Upper lobe of left lung (tissue), 6 donors: ENCODE measurements around the gene COL8A2. TPM values are rescaled to one million over a fixed set of nuclear protein-coding genes. Genes with fewer than 3 reads are reported as not detected.

Experiments used
- ATAC-seq, 2 donors: fragments of 200-7000 bp; cut with Tn5 transposase; one replicate each; pipeline ENCODE4 v1.9.1; 2022; ENCODE audit warnings: mild to moderate bottlenecking in 2 of 2, moderate library complexity in 2 of 2; ENCODE audit not compliant: low FRiP score in 2 of 2
- DNase-seq, 2 donors: peaks; one replicate each; pipeline ENCODE4 v3.0.0-alpha.2; 2019 to 2020
- H3K27ac ChIP-seq, 4 donors: fragments of 200-600 bp; sonication (generic); one replicate each; pipeline ENCODE4 v1.5.1; 2016 to 2019
- H3K27me3 ChIP-seq, 4 donors: fragments of 200-600 bp; sonication (generic); one replicate each; pipeline ENCODE4 v1.5.1; 2017 to 2019
- H3K36me3 ChIP-seq, 4 donors: fragments of 200-600 bp; sonication (generic); one replicate each; pipeline ENCODE4 v1.5.1; 2016 to 2019
- H3K4me1 ChIP-seq, 4 donors: fragments of 200-600 bp; sonication (generic); one replicate each; pipeline ENCODE4 v1.5.1; 2018 to 2019
- H3K4me3 ChIP-seq, 4 donors: fragments of 200-600 bp; sonication (generic); one replicate each; pipeline ENCODE4 v1.5.1; 2017 to 2019; ENCODE audit warnings: mild to moderate bottlenecking in 2 of 4, moderate library complexity in 1 of 4
- H3K9me3 ChIP-seq, 4 donors: fragments of 200-600 bp; sonication (generic); one replicate each; pipeline ENCODE4 v1.5.1; 2018 to 2019
- EP300 ChIP-seq, 4 donors: sonication (generic); formaldehyde crosslinking; IDR thresholded peaks; one replicate each; pipeline ENCODE4 v1.5.1; 2017; ENCODE audit warnings: antibody characterized with exemption in 4 of 4, control low read depth in 2 of 4
- POLR2A ChIP-seq, 4 donors: fragments of 450-650 bp; IDR thresholded peaks; one replicate each; pipeline ENCODE4 v1.5.1; 2016 to 2017; ENCODE audit warnings: antibody characterized with exemption in 4 of 4, mild to moderate bottlenecking in 2 of 4
- POLR2AphosphoS5 ChIP-seq, 2 donors: sonication (generic); formaldehyde crosslinking; IDR thresholded peaks; one replicate each; pipeline ENCODE4 v1.5.1; 2017; ENCODE audit warnings: antibody characterized with exemption in 2 of 2
- WGBS, 2 donors: methylation state at CpG; one replicate each; pipeline ENCODE4 v1.1.5; 2017 to 2018; 5-methylcytosine and 5-hydroxymethylcytosine counted together
- total RNA-seq, 6 donors: library from RNA; depleted of rRNA in 4 of 6; stranded (reverse); fragments of >200 nt in 4 of 6; gene quantifications; one replicate each; pipeline versions ENCODE4 v1.1.0 to v1.2.1, GENCODE V29; 2016 to 2021
- TF ChIP-seq, protein P1 (sequence below), 6 experiments: fragments of 450-650 bp in 4 of 6; fragments of 200-600 bp in 2 of 6; sonication (generic) in 2 of 6; IDR thresholded peaks; one replicate each; pipeline ENCODE4 v1.5.1; 2016 to 2019; ENCODE audit warnings: antibody characterized with exemption in 6 of 6
- donor health status: DM: no; HTN: no; CAD: no; lungs with moderate emphysema.
- donor health status: DM: no; HTN: yes; CAD: no; lungs with severe emphysema.

Gene COL8A2
- total RNA-seq, 6 donors from 2014 or later, result 2.5 to 20.8 (median 11.4) TPM

DNA sequence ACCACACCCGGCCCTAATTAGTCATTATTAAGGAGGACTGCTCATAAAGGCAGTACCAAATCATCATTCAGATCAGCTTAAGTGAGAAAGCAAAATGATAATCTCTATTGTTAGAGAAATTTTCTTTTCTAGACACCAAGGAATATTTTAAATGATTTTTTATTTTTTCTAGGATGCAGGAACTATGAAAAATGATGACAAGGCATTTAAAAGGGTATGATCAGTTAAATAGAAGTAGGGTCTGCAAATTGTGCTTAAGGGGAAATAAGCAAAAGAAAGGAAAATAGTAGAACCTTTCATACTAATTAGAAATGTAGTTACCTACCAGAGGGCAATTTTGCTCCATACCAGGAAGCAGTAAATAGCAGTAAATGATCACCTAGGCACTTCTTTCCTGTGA, 62.7 kb downstream of the COL8A2 start:
- ATAC-seq (no peak), DNase-seq (no peak)
- no peaks in the 10 kb centered on the region for H3K9me3 ChIP-seq
- WGBS, 2 donors, result 100% methylated on average over 1 of the region's 1 CpG
- H3K27me3 ChIP-seq, result no peaks in the 10 kb centered on the region
- H3K36me3 ChIP-seq, result peaks cover 0 to 4% (median 0%) of the 10 kb centered on the region in 4 donors
- H3K4me1 ChIP-seq, result no peaks in the 10 kb centered on the region
- H3K4me3 ChIP-seq, result no peak overlapping the region
- TF ChIP-seq POLR2AphosphoS5 (IDR thresholded peaks at IDR 0.05), result no peak
- TF ChIP-seq, protein P1, sequence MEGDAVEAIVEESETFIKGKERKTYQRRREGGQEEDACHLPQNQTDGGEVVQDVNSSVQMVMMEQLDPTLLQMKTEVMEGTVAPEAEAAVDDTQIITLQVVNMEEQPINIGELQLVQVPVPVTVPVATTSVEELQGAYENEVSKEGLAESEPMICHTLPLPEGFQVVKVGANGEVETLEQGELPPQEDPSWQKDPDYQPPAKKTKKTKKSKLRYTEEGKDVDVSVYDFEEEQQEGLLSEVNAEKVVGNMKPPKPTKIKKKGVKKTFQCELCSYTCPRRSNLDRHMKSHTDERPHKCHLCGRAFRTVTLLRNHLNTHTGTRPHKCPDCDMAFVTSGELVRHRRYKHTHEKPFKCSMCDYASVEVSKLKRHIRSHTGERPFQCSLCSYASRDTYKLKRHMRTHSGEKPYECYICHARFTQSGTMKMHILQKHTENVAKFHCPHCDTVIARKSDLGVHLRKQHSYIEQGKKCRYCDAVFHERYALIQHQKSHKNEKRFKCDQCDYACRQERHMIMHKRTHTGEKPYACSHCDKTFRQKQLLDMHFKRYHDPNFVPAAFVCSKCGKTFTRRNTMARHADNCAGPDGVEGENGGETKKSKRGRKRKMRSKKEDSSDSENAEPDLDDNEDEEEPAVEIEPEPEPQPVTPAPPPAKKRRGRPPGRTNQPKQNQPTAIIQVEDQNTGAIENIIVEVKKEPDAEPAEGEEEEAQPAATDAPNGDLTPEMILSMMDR (IDR thresholded peaks at IDR 0.05), result no peak
- H3K27ac ChIP-seq, result no peak overlapping the region

DNA sequence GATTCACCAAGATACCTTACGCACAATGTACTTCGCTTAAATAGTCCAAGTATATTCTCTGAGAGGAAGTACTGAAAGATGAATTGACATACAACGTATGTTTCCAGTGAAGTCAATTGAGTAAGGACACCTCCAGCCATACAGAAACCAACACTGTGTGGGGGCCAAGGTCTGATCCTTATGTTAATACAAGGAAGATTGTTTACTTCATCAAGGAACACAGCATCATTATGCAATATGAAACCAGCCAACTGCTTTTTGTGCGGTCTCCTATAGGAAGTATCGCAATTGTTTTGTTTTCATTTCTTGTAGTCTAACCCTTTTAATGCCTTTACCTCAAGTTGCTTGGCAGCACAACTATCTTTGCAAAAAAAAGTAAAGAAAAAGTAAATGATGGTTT, 69.3 kb downstream of the COL8A2 start:
- Histone ChIP-seq H3K36me3 (peaks cover 0 to 22% (median 6%) of the 10 kb centered on the region in 4 donors), H3K27me3 (no peaks in the 10 kb centered on the region), H3K4me1 (no peaks in the 10 kb centered on the region), H3K9me3 (no peaks in the 10 kb centered on the region), H3K4me3 (no peak overlapping the region), H3K27ac (no peak overlapping the region)
- TF ChIP-seq POLR2AphosphoS5 (IDR thresholded peaks at IDR 0.05), result no peak
- TF ChIP-seq EP300 (IDR thresholded peaks at IDR 0.05), result no peak
- TF ChIP-seq, protein P1 (IDR thresholded peaks at IDR 0.05), result no peak
- no peak for TF ChIP-seq POLR2A (IDR thresholded peaks at IDR 0.05)
- ATAC-seq, result no peak
- DNase-seq, result no peak
- 63 to 89% methylated on average over 5 of the region's 5 CpGs for WGBS, 2 donors

DNA sequence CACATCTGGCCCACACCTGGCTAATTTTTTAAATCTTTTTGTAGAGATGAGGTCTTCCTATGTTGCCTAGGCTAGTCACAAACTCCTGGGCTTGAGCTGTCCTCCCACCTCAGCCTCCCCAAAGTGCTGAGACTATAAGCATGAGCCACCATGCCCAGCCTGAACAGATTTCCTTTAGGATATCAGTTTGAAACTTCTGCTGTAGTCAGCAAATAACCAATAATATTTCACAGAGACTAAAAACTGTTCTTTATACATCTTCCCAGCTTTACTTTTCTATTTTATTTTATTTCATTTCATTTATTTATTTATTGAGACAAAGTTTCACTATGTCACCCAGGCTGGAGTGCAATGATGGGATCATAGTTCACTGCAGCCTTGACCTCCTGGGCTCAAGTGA, 71.0 kb downstream of the COL8A2 start:
- Histone ChIP-seq H3K9me3 (no peaks in the 10 kb centered on the region), H3K27me3 (no peaks in the 10 kb centered on the region), H3K36me3 (peaks cover 0 to 24% (median 7%) of the 10 kb centered on the region in 4 donors), H3K27ac (no peak overlapping the region), H3K4me3 (no peak overlapping the region), H3K4me1 (no peaks in the 10 kb centered on the region)
- DNase-seq, result no peak
- ATAC-seq, result no peak
- TF ChIP-seq POLR2A (IDR thresholded peaks at IDR 0.05), result no peak
- no peak for TF ChIP-seq POLR2AphosphoS5 (IDR thresholded peaks at IDR 0.05)
- TF ChIP-seq, protein P1 (IDR thresholded peaks at IDR 0.05), result no peak
- TF ChIP-seq EP300 (IDR thresholded peaks at IDR 0.05), result no peak

DNA sequence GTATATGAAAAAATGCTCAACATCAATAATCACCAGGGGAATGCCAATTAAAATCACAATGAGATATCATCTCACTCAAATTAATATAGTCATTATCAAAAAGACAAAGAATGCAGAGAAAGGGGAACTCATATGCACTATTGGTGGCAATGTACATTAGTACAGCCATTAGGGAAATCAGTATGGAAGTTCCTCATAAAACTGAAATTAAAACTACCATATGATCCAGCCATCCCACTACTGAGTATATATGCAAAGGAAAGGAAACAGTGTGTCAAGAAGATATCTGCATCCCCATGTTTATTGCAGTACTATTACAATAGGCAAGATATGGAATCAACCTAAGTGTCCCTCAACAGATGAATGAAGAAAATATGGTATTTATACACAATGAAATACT, 73.2 kb downstream of the COL8A2 start:
- H3K36me3 ChIP-seq, result peaks cover 5 to 39% (median 17%) of the 10 kb centered on the region in 4 donors
- H3K4me3 ChIP-seq, result no peak overlapping the region
- TF ChIP-seq EP300 (IDR thresholded peaks at IDR 0.05), result no peak
- TF ChIP-seq POLR2A (IDR thresholded peaks at IDR 0.05), result no peak
- TF ChIP-seq POLR2AphosphoS5 (IDR thresholded peaks at IDR 0.05), result no peak
- TF ChIP-seq, protein P1 (IDR thresholded peaks at IDR 0.05), result no peak
- no peaks in the 10 kb centered on the region for H3K4me1 ChIP-seq
- DNase-seq (no peak), ATAC-seq (no peak)
- no peak overlapping the region for H3K27ac ChIP-seq
- H3K9me3 ChIP-seq, result no peaks in the 10 kb centered on the region
- H3K27me3 ChIP-seq, result no peaks in the 10 kb centered on the region

Other genes with a start within 250 kb of the COL8A2 start
- 10 to 100 TPM; 11.4 to 26.8 (median 22.9) TPM for gene AGO1, start 242.0 kb downstream of the COL8A2 start, total RNA-seq
- 10 to 100 TPM; 13.8 to 32.5 (median 29.6) TPM for gene AGO3, start 194.1 kb downstream of the COL8A2 start, total RNA-seq
- 10 to 100 TPM in 2 of 6 donors, 1 to 10 TPM in 3, under 1 TPM in 1; 0.69 to 24.3 (median 8.1) TPM for gene TEKT2, start 41.1 kb downstream of the COL8A2 start, total RNA-seq
- gene ADPRS, start 36.3 kb downstream of the COL8A2 start, total RNA-seq, result 10 to 100 TPM; 29.3 to 60.0 (median 45.8) TPM
- gene TRAPPC3, start 24.3 kb upstream of the COL8A2 start, total RNA-seq, result 100 to 1,000 TPM in 2 of 6 donors, 10 to 100 TPM in 4; 65.8 to 120 (median 75.5) TPM
- gene MAP7D1, start 30.9 kb upstream of the COL8A2 start, total RNA-seq, result 100 to 1,000 TPM; 129 to 290 (median 153) TPM
- 10 to 100 TPM; 55.0 to 91.1 (median 84.0) TPM for gene THRAP3, start 99.2 kb upstream of the COL8A2 start, total RNA-seq
- gene SH3D21, start 181.1 kb upstream of the COL8A2 start, total RNA-seq, result 10 to 100 TPM in 3 of 6 donors, 1 to 10 TPM in 3; 4.4 to 65.0 (median 13.1) TPM
- gene EVA1B, start 198.4 kb upstream of the COL8A2 start, total RNA-seq, result 10 to 100 TPM; 24.3 to 97.9 (median 36.6) TPM